Gastroesophageal sphincter (tissue), 4 donors: Measurements from ENCODE around the gene PLCB1. TPM values are rescaled to one million over a fixed set of nuclear protein-coding genes. Genes with fewer than 3 reads are reported as not detected.

Experiments used
- ATAC-seq: fragments of 150-250 bp; one replicate; pipeline ENCODE4 v1.9.1; 2016; ENCODE audit warnings: mild to moderate bottlenecking, moderate library complexity
- H3K27ac ChIP-seq, 4 donors: fragments of 200-600 bp; sonication (generic) in 3 of 4; 1 replicate in 3 of 4; 2 replicates in 1 of 4; pipeline ENCODE4 v1.5.1; 2016 to 2019
- H3K27me3 ChIP-seq: fragments of 200-600 bp; sonication (generic); one replicate; pipeline ENCODE4 v1.5.1; 2019
- H3K36me3 ChIP-seq, 2 donors: fragments of 200-600 bp; sonication (generic); one replicate each; pipeline ENCODE4 v1.5.1; 2019; ENCODE audit warnings: control low read depth in 1 of 2
- H3K4me1 ChIP-seq, 3 donors: fragments of 200-600 bp; sonication (generic); 1 replicate in 2 of 3; 2 replicates in 1 of 3; pipeline ENCODE4 v1.5.1; 2016 to 2019; ENCODE audit warnings: control low read depth in 2 of 3
- H3K4me3 ChIP-seq, 2 donors: fragments of 200-600 bp; sonication (generic); one replicate each; pipeline ENCODE4 v1.5.1; 2019; ENCODE audit warnings: mild to moderate bottlenecking in 1 of 2, moderate library complexity in 1 of 2
- H3K9me3 ChIP-seq, 3 donors: fragments of 200-600 bp; sonication (generic); one replicate each; pipeline ENCODE4 v1.5.1; 2017 to 2019; ENCODE audit warnings: control low read depth in 2 of 3
- CTCF ChIP-seq, 4 experiments: fragments of 200-600 bp in 2 of 4; fragments of 450-650 bp in 2 of 4; sonication (generic) in 1 of 4; IDR thresholded peaks; one replicate each; pipeline ENCODE4 v1.5.1; 2017 to 2019; ENCODE audit warnings: antibody characterized with exemption in 4 of 4, mild to moderate bottlenecking in 2 of 4, moderate library complexity in 2 of 4
- EP300 ChIP-seq: sonication (generic); formaldehyde crosslinking; IDR thresholded peaks from one replicate; pipeline ENCODE4 v1.6.1; 2017; ENCODE audit warnings: antibody characterized with exemption, mild to moderate bottlenecking
- POLR2A ChIP-seq, 2 donors: fragments of 450-650 bp; IDR thresholded peaks; one replicate each; pipeline ENCODE4 v1.6.1; 2017; ENCODE audit warnings: antibody characterized with exemption in 2 of 2, mild to moderate bottlenecking in 2 of 2, moderate library complexity in 1 of 2
- POLR2AphosphoS5 ChIP-seq: sonication (generic); formaldehyde crosslinking; IDR thresholded peaks from one replicate; pipeline ENCODE4 v1.6.1; 2017; ENCODE audit warnings: antibody characterized with exemption
- WGBS, 2 donors: methylation state at CpG; one replicate each; pipeline ENCODE4 v1.1.5; 2018; ENCODE audit warnings: low coverage in 1 of 2; 5-methylcytosine and 5-hydroxymethylcytosine counted together
- total RNA-seq, 4 donors: library from RNA; depleted of rRNA; stranded (reverse); fragments of >200 nt; gene quantifications; one replicate each; pipeline ENCODE4 v1.1.0, GENCODE V29; 2016

PLCB1 gene
- total RNA-seq, 4 donors from 2014 or later: 60.8 to 104 (median 69.0) TPM

GRCh38 chr20:8425016-8425415, 292.9 kb downstream of the PLCB1 start:
- no peak overlapping the region for H3K4me3 ChIP-seq
- H3K36me3 ChIP-seq: no peaks in the 10 kb centered on the region
- no peak overlapping the region for H3K27ac ChIP-seq
- H3K27me3 ChIP-seq: no peaks in the 10 kb centered on the region
- ATAC-seq: no peak
- H3K4me1 ChIP-seq: peaks cover 0 to 11% (median 0%) of the 10 kb centered on the region in 3 donors
- 83 to 92% methylated on average over 2 to 4 of the region's 4 CpGs for WGBS, 2 donors
- TF ChIP-seq POLR2A (IDR thresholded peaks at IDR 0.05) (no peak), EP300 (no peak), POLR2AphosphoS5 (no peak), CTCF (IDR thresholded peaks at IDR 0.05) (no peak)
- no peaks in the 10 kb centered on the region for H3K9me3 ChIP-seq

GRCh38 chr20:8425802-8426201, 293.7 kb downstream of the PLCB1 start:
- no peak overlapping the region for H3K4me3 ChIP-seq
- no peaks in the 10 kb centered on the region for H3K27me3 ChIP-seq
- no peak for TF ChIP-seq POLR2AphosphoS5
- no peak for TF ChIP-seq EP300
- TF ChIP-seq POLR2A (IDR thresholded peaks at IDR 0.05): no peak
- TF ChIP-seq CTCF (IDR thresholded peaks at IDR 0.05): no peak
- no peaks in the 10 kb centered on the region for H3K36me3 ChIP-seq
- ATAC-seq: no peak
- peaks cover 0 to 16% (median 0%) of the 10 kb centered on the region in 3 donors for H3K4me1 ChIP-seq
- H3K9me3 ChIP-seq: no peaks in the 10 kb centered on the region
- no peak overlapping the region for H3K27ac ChIP-seq
- WGBS, 2 donors: 52 to 80% methylated on average over 4 of the region's 4 CpGs

GRCh38 chr20:8427419-8428040, 295.5 kb downstream of the PLCB1 start:
- Histone ChIP-seq H3K36me3 (no peaks in the 10 kb centered on the region), H3K9me3 (no peaks in the 10 kb centered on the region), H3K27me3 (no peaks in the 10 kb centered on the region), H3K4me1 (peaks cover 5 to 34% (median 10%) of the 10 kb centered on the region in 3 donors), H3K4me3 (no peak overlapping the region), H3K27ac (no peak overlapping the region)
- 62 to 91% methylated on average over 2 of the region's 2 CpGs for WGBS, 2 donors
- ATAC-seq: no peak
- TF ChIP-seq EP300: no peak
- no peak for TF ChIP-seq CTCF (IDR thresholded peaks at IDR 0.05)
- no peak for TF ChIP-seq POLR2AphosphoS5
- no peak for TF ChIP-seq POLR2A (IDR thresholded peaks at IDR 0.05)

GRCh38 chr20:8428988-8429387, 296.9 kb downstream of the PLCB1 start:
- H3K27me3 ChIP-seq: no peaks in the 10 kb centered on the region
- TF ChIP-seq POLR2AphosphoS5: no peak
- TF ChIP-seq CTCF (IDR thresholded peaks at IDR 0.05): no peak
- no peak for TF ChIP-seq EP300
- no peak for TF ChIP-seq POLR2A (IDR thresholded peaks at IDR 0.05)
- no peak for ATAC-seq
- H3K9me3 ChIP-seq: no peaks in the 10 kb centered on the region
- WGBS, 2 donors: 95 to 100% methylated on average over 3 of the region's 3 CpGs
- H3K4me1 ChIP-seq: peaks cover 5 to 48% (median 13%) of the 10 kb centered on the region in 3 donors
- no peak overlapping the region for H3K27ac ChIP-seq
- H3K36me3 ChIP-seq: no peaks in the 10 kb centered on the region
- H3K4me3 ChIP-seq: no peak overlapping the region
